HL-60 (cell line): Measurements from ENCODE around the gene ZNF423.

Experiments
- CTCF ChIP-seq: IDR thresholded peaks from one replicate; pipeline ENCODE4 v1.5.1; 2011; ENCODE audit warnings: low read length, control low read depth, inconsistent platforms; ENCODE audit not compliant: insufficient read depth
- POLR2AphosphoS5 ChIP-seq: IDR thresholded peaks from 2 replicates; pipeline ENCODE4 v1.6.1; 2012; ENCODE audit warnings: low read depth
- REST ChIP-seq: IDR thresholded peaks from 2 replicates; pipeline ENCODE4 v1.6.1; 2012; ENCODE audit warnings: low read depth; ENCODE audit not compliant: insufficient replicate concordance
- SPI1 ChIP-seq: IDR thresholded peaks from 2 replicates; pipeline ENCODE4 v1.6.1; 2012; ENCODE audit warnings: low read depth, mild to moderate bottlenecking, borderline replicate concordance

- TF ChIP-seq CTCF = no peak
- no peak for TF ChIP-seq POLR2AphosphoS5
- TF ChIP-seq REST = no peak
- TF ChIP-seq SPI1 = no peak
Measured at GRCh38 chr16:49504023-49504364, 351.9 kb downstream of the ZNF423 start.
